Hepatocyte (in vitro differentiated cells): Measurements from ENCODE around the gene CCDC47.

Experiments
- EZH2 ChIP-seq: fragments of 200-600 bp; sonication (generic); IDR thresholded peaks from 2 replicates; pipeline ENCODE4 v1.6.1; 2016; ENCODE audit warnings: antibody characterized with exemption, mild to moderate bottlenecking, borderline replicate concordance
- EZH2phosphoT487 ChIP-seq: fragments of 200-600 bp; sonication (generic); IDR thresholded peaks from one replicate; pipeline ENCODE4 v1.6.1; 2018; ENCODE audit warnings: antibody characterized with exemption, mild to moderate bottlenecking, low read depth, moderate library complexity; ENCODE audit not compliant: unreplicated experiment, severe bottlenecking
- TF ChIP-seq, protein P1 (sequence below): fragments of 200-600 bp; sonication (generic); IDR thresholded peaks from 2 replicates; pipeline ENCODE4 v1.5.1; 2016; ENCODE audit warnings: antibody characterized with exemption, mild to moderate bottlenecking; ENCODE audit not compliant: poor library complexity

DNA sequence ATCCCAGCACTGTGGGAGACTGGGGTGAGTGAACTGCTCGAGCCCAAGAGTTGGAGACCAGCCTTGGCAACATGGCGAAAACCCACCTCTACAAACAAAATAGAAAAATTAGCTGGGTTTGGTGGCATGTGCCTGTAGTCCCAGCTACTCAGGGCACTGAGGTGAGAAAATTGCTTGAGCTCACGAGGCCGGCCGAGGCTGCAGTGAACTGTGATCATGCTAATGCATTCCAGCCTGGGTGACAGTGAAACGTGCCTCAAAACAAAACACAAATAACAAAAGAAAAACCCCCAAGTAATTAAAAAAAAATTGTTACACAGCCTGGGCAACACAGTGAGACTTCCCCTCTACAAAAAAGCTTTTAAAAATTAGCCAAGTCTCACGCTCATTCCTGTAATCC lies 5.0 kb downstream of the CCDC47 start:
- no peak for TF ChIP-seq EZH2
- TF ChIP-seq, protein P1, sequence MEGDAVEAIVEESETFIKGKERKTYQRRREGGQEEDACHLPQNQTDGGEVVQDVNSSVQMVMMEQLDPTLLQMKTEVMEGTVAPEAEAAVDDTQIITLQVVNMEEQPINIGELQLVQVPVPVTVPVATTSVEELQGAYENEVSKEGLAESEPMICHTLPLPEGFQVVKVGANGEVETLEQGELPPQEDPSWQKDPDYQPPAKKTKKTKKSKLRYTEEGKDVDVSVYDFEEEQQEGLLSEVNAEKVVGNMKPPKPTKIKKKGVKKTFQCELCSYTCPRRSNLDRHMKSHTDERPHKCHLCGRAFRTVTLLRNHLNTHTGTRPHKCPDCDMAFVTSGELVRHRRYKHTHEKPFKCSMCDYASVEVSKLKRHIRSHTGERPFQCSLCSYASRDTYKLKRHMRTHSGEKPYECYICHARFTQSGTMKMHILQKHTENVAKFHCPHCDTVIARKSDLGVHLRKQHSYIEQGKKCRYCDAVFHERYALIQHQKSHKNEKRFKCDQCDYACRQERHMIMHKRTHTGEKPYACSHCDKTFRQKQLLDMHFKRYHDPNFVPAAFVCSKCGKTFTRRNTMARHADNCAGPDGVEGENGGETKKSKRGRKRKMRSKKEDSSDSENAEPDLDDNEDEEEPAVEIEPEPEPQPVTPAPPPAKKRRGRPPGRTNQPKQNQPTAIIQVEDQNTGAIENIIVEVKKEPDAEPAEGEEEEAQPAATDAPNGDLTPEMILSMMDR, result no peak
- no peak for TF ChIP-seq EZH2phosphoT487
